Activated CD4-positive, alpha-beta T cell treated with anti-CD3 and anti-CD28 coated beads, Interleukin-2, amount 10 ng/mL, durations not matched to agents 7 days and 5 days (primary cell): ENCODE measurements around the gene RAB31. TPM values are rescaled to one million over a fixed set of nuclear protein-coding genes. Genes with fewer than 3 reads are reported as not detected.

Source experiments
- CTCF ChIA-PET: fragments of 350-600 bp; sonication (Branson Sonifier 250); formaldehyde crosslinking; loops from one replicate; lab custom pipeline; 2021; ENCODE audit warnings: antibody characterized with exemption; lab: Charles Lee
- POLR2A ChIA-PET: fragments of 350-600 bp; sonication (Branson Sonifier 250); formaldehyde crosslinking; loops from one replicate; lab custom pipeline; 2021; ENCODE audit warnings: antibody characterized with exemption; lab: Charles Lee
- DNase-seq: peaks from one replicate; pipeline ENCODE4 v3.0.0-alpha.2; 2020
- H3K27ac Mint-ChIP-seq: one replicate; pipeline ENCODE4 v1.8.0; 2021; ENCODE audit warnings: mild to moderate bottlenecking, moderate library complexity, mixed read lengths
- H3K27me3 Mint-ChIP-seq: one replicate; pipeline ENCODE4 v1.8.0; 2021; ENCODE audit warnings: mixed read lengths
- H3K36me3 Mint-ChIP-seq: one replicate; pipeline ENCODE4 v1.8.0; 2021; ENCODE audit warnings: low read depth, mixed read lengths
- H3K4me1 Mint-ChIP-seq: one replicate; pipeline ENCODE4 v1.8.0; 2021; ENCODE audit warnings: mixed read lengths
- H3K4me3 Mint-ChIP-seq: one replicate; pipeline ENCODE4 v1.8.0; 2021; ENCODE audit warnings: mild to moderate bottlenecking, moderate library complexity, mixed read lengths
- H3K9me3 Mint-ChIP-seq: one replicate; pipeline ENCODE4 v1.8.0; 2021; ENCODE audit warnings: mixed read lengths
- total RNA-seq, 2 experiments: library from RNA; stranded (reverse); gene quantifications; one replicate each; pipeline ENCODE4 v1.2.3, GENCODE V29; 2021

The RAB31 gene
- total RNA-seq, 2 experiments from 2014 or later: 0.92 to 1.3 TPM

DNA sequence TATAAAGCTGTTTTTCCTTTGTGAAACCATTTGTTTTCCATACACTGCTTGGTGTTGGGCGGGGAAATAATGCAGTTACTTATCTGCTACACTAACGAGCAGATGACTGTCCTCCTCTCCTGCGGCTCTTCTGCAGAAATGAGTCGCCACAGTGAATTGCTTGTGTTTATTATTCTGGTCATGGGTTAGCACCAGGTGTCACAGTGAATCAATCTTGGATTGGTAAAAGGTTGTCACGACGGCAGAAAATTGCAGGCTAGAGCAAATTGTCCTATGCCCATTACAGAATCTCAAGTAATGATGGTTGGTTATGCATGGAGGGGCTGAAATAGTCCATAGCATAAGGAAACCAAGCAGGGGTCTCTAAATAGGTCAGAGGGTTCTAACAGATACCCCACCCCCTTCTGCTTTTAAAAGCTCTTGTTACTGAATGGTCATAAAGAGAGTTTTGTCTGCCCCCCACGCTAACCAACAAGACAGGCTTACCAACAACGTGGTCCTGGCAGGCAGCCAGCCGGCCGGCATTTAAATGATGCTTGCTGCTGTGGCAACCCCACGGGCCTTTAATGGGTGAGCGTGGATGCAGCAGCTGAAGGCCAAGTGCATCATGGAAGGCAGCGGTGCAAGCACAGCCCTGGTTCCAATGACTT is 29.5 kb downstream of the RAB31 start:
- peaks cover 18% of the 10 kb centered on the region for H3K27me3 Mint-ChIP-seq

DNA sequence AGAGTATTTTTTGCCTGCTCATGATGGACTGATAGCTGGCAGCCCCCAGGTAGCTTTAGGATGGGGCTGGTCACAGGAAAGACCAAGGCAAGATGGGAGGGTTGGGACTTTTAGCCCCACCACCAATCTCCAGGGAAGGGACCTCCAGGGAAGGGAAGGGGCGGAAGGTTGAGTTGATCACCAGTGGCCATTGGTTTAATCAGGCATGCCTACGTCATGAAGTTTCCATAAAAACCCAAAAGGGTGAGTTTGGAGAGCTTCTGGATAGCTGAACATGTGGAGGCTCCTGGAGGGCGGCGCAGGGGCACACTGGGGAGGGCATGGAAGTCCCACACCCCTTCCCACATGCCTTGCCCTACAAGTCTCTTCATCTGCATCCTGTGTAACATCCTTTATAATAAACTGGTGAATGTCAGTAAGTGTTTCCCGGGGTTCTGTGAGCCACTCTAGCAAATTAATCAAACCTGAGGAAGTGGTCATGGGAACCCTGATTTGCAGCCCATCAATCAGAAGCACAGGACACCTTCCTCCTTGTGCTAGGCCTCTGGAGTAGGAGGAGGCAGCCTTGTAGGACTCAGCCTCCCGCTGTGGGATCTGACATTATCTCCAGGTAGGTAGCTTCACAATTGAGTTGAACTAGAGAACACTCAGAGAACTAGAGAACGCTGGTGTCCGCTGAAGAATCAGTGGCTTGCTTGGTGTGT is 30.3 kb downstream of the RAB31 start:
- POLR2A ChIA-PET: no interaction called here
- CTCF ChIA-PET: interaction anchor here (1.3 kb wide), 1 partner anchor 26 kb away, joined by 4 read pairs; no protein-coding TSS in a partner anchor
- Mint-ChIP-seq H3K27me3 (peaks cover 22% of the 10 kb centered on the region), H3K9me3 (no peaks in the 10 kb centered on the region), H3K4me3 (no peak overlapping the region), H3K27ac (no peak overlapping the region), H3K4me1 (peaks cover 19% of the 10 kb centered on the region), H3K36me3 (no peaks in the 10 kb centered on the region)
- no peak for DNase-seq

More for the DNA sequence above, 29.5 kb downstream of the RAB31 start:
- Mint-ChIP-seq H3K27ac (no peak overlapping the region), H3K36me3 (no peaks in the 10 kb centered on the region), H3K4me3 (no peak overlapping the region), H3K4me1 (peaks cover 19% of the 10 kb centered on the region), H3K9me3 (no peaks in the 10 kb centered on the region)
- CTCF ChIA-PET: interaction anchor here (0.6 to 1.3 kb wide), 2 partner anchors 25 to 162 kb away, joined by 4 to 5 read pairs; no protein-coding TSS in a partner anchor
- no peak for DNase-seq
- POLR2A ChIA-PET: no interaction called here

- CTCF ChIA-PET: no interaction called here
- POLR2A ChIA-PET: no interaction called here
- Mint-ChIP-seq H3K9me3 (no peaks in the 10 kb centered on the region), H3K27me3 (peaks cover 31% of the 10 kb centered on the region), H3K4me3 (no peak overlapping the region), H3K4me1 (peaks cover 12% of the 10 kb centered on the region), H3K27ac (no peak overlapping the region), H3K36me3 (no peaks in the 10 kb centered on the region)
- DNase-seq: no peak
These were observed 31.4 kb downstream of the RAB31 start for GRCh38 chr18:9739516-9739915.

DNA sequence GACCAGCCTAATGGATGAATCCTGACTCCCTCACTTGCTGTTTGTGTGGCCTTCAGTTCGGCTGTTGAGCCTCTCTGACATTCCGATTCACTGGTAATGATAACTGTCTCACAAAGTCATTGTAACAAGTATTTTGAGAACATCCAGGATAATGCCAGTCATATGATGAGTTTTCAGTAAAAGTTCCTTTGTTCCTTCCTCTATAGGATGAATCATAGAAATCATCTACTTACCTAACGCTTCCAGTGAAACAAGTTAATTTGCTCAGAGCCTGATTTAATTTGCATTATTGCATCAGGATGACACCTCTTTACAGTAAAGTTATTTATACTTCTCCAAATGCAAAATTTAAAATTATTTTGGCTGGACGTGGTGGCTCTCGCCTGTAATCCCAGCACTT is 32.0 kb downstream of the RAB31 start:
- Mint-ChIP-seq H3K4me3 (no peak overlapping the region), H3K27ac (no peak overlapping the region), H3K9me3 (no peaks in the 10 kb centered on the region), H3K4me1 (peaks cover 6% of the 10 kb centered on the region), H3K36me3 (no peaks in the 10 kb centered on the region), H3K27me3 (peaks cover 36% of the 10 kb centered on the region)
- ChIA-PET CTCF (no interaction called here), POLR2A (no interaction called here)
- DNase-seq: no peak

- DNase-seq: no peak
- H3K9me3 Mint-ChIP-seq: no peaks in the 10 kb centered on the region
- peaks cover 43% of the 10 kb centered on the region for H3K27me3 Mint-ChIP-seq
- POLR2A ChIA-PET: no interaction called here
- no peak overlapping the region for H3K4me3 Mint-ChIP-seq
- H3K36me3 Mint-ChIP-seq: no peaks in the 10 kb centered on the region
- peaks cover under 1% of the 10 kb centered on the region for H3K4me1 Mint-ChIP-seq
- no peak overlapping the region for H3K27ac Mint-ChIP-seq
- CTCF ChIA-PET: no interaction called here
These were observed 33.3 kb downstream of the RAB31 start for GRCh38 chr18:9741406-9741792.

DNA sequence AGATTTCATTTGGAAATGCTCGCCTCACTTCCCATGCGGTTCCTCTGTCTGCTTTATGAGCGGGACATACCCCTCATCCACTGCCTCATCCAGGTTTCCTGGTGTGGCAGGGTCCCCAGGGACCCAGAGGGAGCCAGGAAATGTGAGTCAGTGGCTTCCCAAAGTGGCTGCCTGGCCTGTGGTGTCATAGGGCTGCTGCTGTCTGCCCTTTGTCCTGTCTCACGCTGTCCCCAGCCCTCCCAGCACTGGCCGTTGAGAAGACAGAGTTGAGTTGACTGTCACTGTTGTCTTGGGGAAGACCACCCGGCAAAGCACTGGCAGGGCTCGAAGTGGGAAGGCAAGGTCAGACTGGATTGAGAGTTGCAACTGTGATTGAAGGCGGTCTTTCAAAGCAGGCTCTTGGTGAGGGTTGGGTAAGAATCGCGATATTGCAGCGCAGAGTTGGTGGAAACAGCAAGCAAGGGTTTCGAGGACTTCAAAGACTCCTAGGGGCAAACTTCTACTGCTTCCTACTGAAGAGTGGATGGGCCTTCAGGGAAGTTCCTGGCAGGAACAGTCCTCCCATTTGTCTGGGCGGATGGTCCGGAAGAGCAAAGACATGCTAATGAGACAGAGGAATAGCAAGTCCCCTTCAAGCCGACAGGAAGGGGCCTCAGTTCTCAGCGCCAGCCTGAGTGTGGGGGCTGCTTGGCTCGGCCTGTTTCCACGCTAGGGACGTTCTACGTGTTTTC is 33.9 kb downstream of the RAB31 start:
- ChIA-PET CTCF (no interaction called here), POLR2A (no interaction called here)
- Mint-ChIP-seq H3K4me3 (no peak overlapping the region), H3K36me3 (no peaks in the 10 kb centered on the region), H3K4me1 (no peaks in the 10 kb centered on the region), H3K27me3 (peaks cover 45% of the 10 kb centered on the region), H3K27ac (no peak overlapping the region), H3K9me3 (no peaks in the 10 kb centered on the region)
- no peak for DNase-seq

DNA sequence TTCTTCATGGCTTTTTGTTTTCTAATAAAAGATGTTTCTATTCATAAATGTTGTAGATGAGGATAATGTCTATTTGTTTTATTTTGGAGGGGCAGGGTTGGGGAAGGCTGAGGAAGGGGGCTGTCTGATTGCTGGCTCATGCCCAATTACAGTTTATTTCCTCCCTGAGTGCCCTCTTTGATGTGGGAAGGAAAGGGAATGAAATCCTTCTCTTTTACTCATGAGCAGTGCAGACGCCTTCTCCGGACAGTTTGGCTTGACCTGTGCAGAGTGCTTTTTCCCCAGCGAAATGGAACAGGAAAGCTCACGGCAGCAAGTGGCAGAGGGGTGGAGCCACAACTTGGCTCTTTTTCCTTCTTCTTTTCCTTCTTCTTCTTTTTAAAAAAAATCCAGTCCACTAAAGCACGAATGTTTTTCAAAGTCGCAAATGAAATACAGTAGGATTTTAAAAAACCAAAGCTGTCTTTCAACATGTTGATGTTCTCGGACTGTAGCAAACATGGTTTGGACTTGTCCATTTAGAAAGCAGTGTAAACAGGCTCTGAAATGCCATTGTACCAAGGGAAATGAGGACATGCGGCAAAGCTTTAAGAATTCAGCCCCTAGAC is 34.5 kb downstream of the RAB31 start:
- no peaks in the 10 kb centered on the region for H3K9me3 Mint-ChIP-seq
- H3K36me3 Mint-ChIP-seq: no peaks in the 10 kb centered on the region
- no peak overlapping the region for H3K4me3 Mint-ChIP-seq
- ChIA-PET POLR2A (no interaction called here), CTCF (no interaction called here)
- no peak for DNase-seq
- H3K4me1 Mint-ChIP-seq: no peaks in the 10 kb centered on the region
- peaks cover 49% of the 10 kb centered on the region for H3K27me3 Mint-ChIP-seq
- no peak overlapping the region for H3K27ac Mint-ChIP-seq

GRCh38 chr18:9743200-9744016 is 35.3 kb downstream of the RAB31 start:
- POLR2A ChIA-PET: no interaction called here
- Mint-ChIP-seq H3K27ac (no peak overlapping the region), H3K4me3 (no peak overlapping the region), H3K9me3 (no peaks in the 10 kb centered on the region), H3K36me3 (no peaks in the 10 kb centered on the region), H3K4me1 (no peaks in the 10 kb centered on the region), H3K27me3 (peaks cover 50% of the 10 kb centered on the region)
- DNase-seq: no peak
- CTCF ChIA-PET: no interaction called here

GRCh38 chr18:9746958-9747357 is 38.9 kb downstream of the RAB31 start:
- ChIA-PET POLR2A (no interaction called here), CTCF (no interaction called here)
- DNase-seq: no peak
- H3K27me3 Mint-ChIP-seq: peaks cover 47% of the 10 kb centered on the region
- H3K27ac Mint-ChIP-seq: no peak overlapping the region
- H3K36me3 Mint-ChIP-seq: no peaks in the 10 kb centered on the region
- no peaks in the 10 kb centered on the region for H3K9me3 Mint-ChIP-seq
- no peaks in the 10 kb centered on the region for H3K4me1 Mint-ChIP-seq
- H3K4me3 Mint-ChIP-seq: no peak overlapping the region

DNA sequence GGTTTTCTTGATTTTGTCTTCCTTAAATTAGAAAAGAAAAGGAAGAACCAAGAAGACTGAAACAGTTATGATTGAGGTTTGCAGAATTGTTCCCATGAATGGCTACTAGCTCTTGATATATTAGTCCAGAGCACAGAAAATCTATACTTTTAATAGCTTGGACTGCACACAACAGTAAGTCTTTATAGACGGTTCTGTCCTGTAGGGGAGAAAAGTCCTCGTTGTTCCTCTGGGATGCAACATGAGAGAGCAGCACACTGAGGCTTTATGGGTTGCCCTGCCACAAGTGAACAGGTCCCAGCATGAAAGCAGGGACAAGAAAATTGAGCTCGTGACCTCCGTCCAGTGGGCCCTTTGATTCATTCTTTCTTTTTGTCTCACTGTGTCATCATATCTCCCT is 41.5 kb downstream of the RAB31 start:
- no peaks in the 10 kb centered on the region for H3K4me1 Mint-ChIP-seq
- H3K36me3 Mint-ChIP-seq: no peaks in the 10 kb centered on the region
- no peak overlapping the region for H3K27ac Mint-ChIP-seq
- no peak overlapping the region for H3K4me3 Mint-ChIP-seq
- POLR2A ChIA-PET: no interaction called here
- CTCF ChIA-PET: interaction anchor here (1.4 kb wide), 1 partner anchor 11 kb away, joined by 3 read pairs; no protein-coding TSS in a partner anchor
- no peak for DNase-seq
- peaks cover 27% of the 10 kb centered on the region for H3K27me3 Mint-ChIP-seq
- no peaks in the 10 kb centered on the region for H3K9me3 Mint-ChIP-seq

DNA sequence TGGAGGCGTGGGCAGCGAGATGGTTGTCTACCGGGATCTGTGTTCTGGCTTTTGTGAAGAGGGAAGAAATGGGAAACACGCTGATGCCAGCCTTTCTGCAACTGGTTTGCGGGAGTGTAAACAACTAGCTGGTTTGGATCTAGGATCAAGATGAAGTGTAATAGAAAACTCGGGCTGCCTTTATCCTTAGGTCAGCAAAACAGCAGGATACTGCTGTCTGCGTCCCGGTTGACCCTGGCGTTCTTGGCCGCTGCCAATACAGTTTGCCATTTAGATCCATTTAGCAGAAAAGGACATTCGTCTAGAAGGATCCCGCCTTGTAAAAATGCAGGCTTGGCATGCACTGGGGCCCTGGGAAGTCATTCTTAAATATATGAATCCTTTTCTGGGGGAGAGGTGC is 42.0 kb downstream of the RAB31 start:
- no peak overlapping the region for H3K27ac Mint-ChIP-seq
- ChIA-PET POLR2A (no interaction called here), CTCF (no interaction called here)
- peaks cover 23% of the 10 kb centered on the region for H3K27me3 Mint-ChIP-seq
- no peaks in the 10 kb centered on the region for H3K9me3 Mint-ChIP-seq
- DNase-seq: no peak
- no peaks in the 10 kb centered on the region for H3K36me3 Mint-ChIP-seq
- no peaks in the 10 kb centered on the region for H3K4me1 Mint-ChIP-seq
- H3K4me3 Mint-ChIP-seq: no peak overlapping the region

DNA sequence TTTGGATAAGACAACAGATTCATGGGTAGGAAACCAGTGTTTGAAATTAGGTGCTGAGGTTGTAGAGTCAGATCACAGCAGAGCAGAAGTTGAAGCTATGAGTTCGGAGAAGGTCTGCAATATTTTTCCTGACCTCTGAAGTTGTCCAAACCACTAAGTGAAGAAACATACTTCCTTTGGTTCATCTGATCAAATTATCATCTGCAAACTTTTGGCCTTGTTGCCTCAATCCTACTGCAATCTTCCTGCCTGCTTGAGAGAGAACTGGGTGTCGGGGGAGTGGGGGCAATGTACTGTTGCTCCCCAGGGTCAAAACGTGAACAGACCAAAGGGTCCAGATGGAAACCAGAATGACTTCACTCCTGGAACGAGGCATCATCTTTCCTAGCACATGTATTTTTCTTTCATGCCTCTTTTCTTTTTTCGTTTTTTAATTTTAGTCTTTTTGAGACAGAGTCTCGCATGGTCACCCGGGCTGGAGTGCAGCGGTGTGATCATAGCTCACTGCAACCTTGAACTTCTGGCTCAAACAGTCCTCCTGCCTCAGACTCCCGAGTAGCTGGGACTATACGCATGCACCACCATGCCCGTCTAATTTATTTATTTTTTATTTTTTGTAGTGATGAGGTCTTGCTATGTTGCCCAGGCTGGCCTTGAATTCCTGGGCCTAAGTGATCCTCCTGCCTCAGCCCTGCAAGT is 42.7 kb downstream of the RAB31 start:
- H3K27me3 Mint-ChIP-seq: peaks cover 18% of the 10 kb centered on the region
- no peaks in the 10 kb centered on the region for H3K9me3 Mint-ChIP-seq
- no peaks in the 10 kb centered on the region for H3K36me3 Mint-ChIP-seq
- CTCF ChIA-PET: no interaction called here
- no peaks in the 10 kb centered on the region for H3K4me1 Mint-ChIP-seq
- no peak overlapping the region for H3K27ac Mint-ChIP-seq
- no peak overlapping the region for H3K4me3 Mint-ChIP-seq
- no peak for DNase-seq
- POLR2A ChIA-PET: no interaction called here
